K562 (cell line): ENCODE measurements around the gene CDK4. TPM values are rescaled to one million over a fixed set of nuclear protein-coding genes. Genes with fewer than 3 reads are reported as not detected.

Source experiments
- ARID1B ChIP-seq: fragments of 450-650 bp; IDR thresholded peaks from 2 replicates; pipeline ENCODE4 v1.6.1; 2016; ENCODE audit warnings: antibody characterized with exemption, mild to moderate bottlenecking, inconsistent platforms
- CCAR2 ChIP-seq: fragments of 200-400 bp; formaldehyde crosslinking; IDR thresholded peaks from 2 replicates; pipeline ENCODE4 v1.6.1; 2017; ENCODE audit warnings: mild to moderate bottlenecking, low read depth, low read length
- DACH1 ChIP-seq: fragments of 450-650 bp; IDR thresholded peaks from 2 replicates; pipeline ENCODE4 v1.6.1; 2018; ENCODE audit not compliant: partially characterized antibody
- FOXM1 ChIP-seq, 2 experiments: fragments of 450-650 bp in 1 of 2; sonication (generic) in 1 of 2; formaldehyde crosslinking in 1 of 2; IDR thresholded peaks; 2 replicates each; pipeline versions ENCODE4 v1.6.1 to v1.9.0; 2017 to 2022; ENCODE audit warnings: low read depth in 2 of 2, mild to moderate bottlenecking in 2 of 2, missing genetic modification reagents in 1 of 2, moderate library complexity in 1 of 2
- HIVEP1 ChIP-seq: fragments of 250-450 bp; sonication (Bioruptor Pico); IDR thresholded peaks from 2 replicates; pipeline ENCODE4 v1.4.0; 2020; ENCODE audit warnings: mild to moderate bottlenecking
- KLF16 ChIP-seq: IDR thresholded peaks from 2 replicates; pipeline ENCODE4 v1.6.1; 2016; ENCODE audit warnings: antibody characterized with exemption
- ZNF766 ChIP-seq: fragments of 200-800 bp; sonication (Bioruptor generic); conservative IDR thresholded peaks from 2 replicates; pipeline ENCODE4 v1.6.1; 2016; ENCODE audit warnings: missing genetic modification characterization, missing compliant biosample characterization
- ZZZ3 ChIP-seq: fragments of 450-650 bp; IDR thresholded peaks from 2 replicates; pipeline ENCODE4 v1.6.1; 2016; ENCODE audit warnings: antibody characterized with exemption, mild to moderate bottlenecking, moderate library complexity
- polyA plus RNA-seq, 8 experiments: library from polyadenylated mRNA; depleted of rRNA in 4 of 8; stranded (reverse) in 5 of 8; unstranded in 3 of 8; fragments of >200 nt; fragmentation: Nextera tagmentation in 2 of 8; fragmentation: Illumina TruSeq in 1 of 8; extraction: Ambion mirVana in 2 of 8; extraction: Trizol in 1 of 8; gene quantifications; 2 replicates each; pipeline versions ENCODE4 v1.2.1 to v1.2.3, GENCODE V29; 2011 to 2014; ENCODE audit warnings: inconsistent platforms in 1 of 8, missing spikeins in 1 of 8
- total RNA-seq, 7 experiments: library from RNA; depleted of rRNA in 6 of 7; stranded (reverse); fragments of >200 nt in 6 of 7; fragmentation: Illumina TruSeq in 2 of 7; extraction: Trizol in 2 of 7; gene quantifications; 2 replicates each; pipeline versions ENCODE4 v1.2.1 to v1.2.3, GENCODE V29; 2011 to 2021; ENCODE audit warnings: low replicate concordance in 1 of 7
- TF ChIP-seq, protein P1 (sequence below): fragments of 450-650 bp; IDR thresholded peaks from 2 replicates; pipeline ENCODE4 v1.6.1; 2017; ENCODE audit warnings: antibody characterized with exemption
- TF ChIP-seq, protein P2 (sequence below): sonication (generic); formaldehyde crosslinking; IDR thresholded peaks from 2 replicates; pipeline ENCODE4 v1.8.0; 2022; ENCODE audit warnings: mild to moderate bottlenecking, low read depth, missing genetic modification reagents
- TF ChIP-seq, protein P3 (sequence below): sonication (generic); formaldehyde crosslinking; IDR thresholded peaks from 2 replicates; pipeline ENCODE4 v1.8.1; 2022; ENCODE audit warnings: missing genetic modification reagents
- TF ChIP-seq, protein P4 (sequence below), 2 experiments: fragments of 450-650 bp in 1 of 2; sonication (generic) in 1 of 2; formaldehyde crosslinking in 1 of 2; IDR thresholded peaks; 2 replicates each; pipeline versions ENCODE4 v1.7.1 to v1.9.0; 2016 to 2022; ENCODE audit warnings: inconsistent platforms in 1 of 2, mild to moderate bottlenecking in 1 of 2, missing genetic modification reagents in 1 of 2

The CDK4 gene
- total and polyA plus RNA-seq, 9 of the 15 experiments (the other 6 are each of a cell fraction or from before 2014, with no cell fraction given): 37.8 to 436 (median 238) TPM

DNA sequence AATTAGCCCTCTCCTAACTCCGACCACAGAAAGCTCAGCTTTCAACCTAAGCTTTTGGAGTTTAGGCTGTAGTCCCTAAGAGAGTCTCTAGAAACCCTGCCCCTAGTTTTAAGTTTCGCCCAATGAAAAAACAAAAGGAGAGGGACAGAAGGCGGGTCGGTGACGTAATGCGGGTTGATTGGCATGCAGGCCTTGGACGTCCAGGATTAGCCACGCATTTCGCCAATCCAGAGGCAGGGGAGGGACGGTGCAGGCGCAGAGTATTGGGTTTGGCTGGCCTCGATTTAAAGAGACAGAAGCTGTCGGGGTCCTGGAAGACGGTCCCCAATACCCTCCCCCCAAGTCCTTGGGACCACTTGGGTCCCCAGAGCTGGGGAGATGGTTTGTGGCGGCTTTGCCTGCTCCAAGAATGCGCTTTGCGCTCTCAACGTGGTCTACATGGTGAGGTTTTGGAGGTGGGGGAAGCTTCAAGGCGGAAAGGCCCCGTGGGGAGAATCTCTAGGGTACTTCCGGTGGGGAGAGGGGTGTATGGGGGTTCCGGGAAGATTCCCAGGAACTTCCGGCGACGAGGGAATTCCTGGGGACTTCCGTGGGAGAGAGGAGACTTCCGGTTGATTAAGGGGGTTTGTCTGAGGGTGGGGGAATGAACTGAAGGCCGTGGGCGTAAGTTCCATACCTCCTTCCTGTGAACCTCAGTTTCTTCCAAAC lies 7.2 kb downstream of the CDK4 start, which contains the start of gene TSPAN31 (continued):
- TF ChIP-seq, protein P1, sequence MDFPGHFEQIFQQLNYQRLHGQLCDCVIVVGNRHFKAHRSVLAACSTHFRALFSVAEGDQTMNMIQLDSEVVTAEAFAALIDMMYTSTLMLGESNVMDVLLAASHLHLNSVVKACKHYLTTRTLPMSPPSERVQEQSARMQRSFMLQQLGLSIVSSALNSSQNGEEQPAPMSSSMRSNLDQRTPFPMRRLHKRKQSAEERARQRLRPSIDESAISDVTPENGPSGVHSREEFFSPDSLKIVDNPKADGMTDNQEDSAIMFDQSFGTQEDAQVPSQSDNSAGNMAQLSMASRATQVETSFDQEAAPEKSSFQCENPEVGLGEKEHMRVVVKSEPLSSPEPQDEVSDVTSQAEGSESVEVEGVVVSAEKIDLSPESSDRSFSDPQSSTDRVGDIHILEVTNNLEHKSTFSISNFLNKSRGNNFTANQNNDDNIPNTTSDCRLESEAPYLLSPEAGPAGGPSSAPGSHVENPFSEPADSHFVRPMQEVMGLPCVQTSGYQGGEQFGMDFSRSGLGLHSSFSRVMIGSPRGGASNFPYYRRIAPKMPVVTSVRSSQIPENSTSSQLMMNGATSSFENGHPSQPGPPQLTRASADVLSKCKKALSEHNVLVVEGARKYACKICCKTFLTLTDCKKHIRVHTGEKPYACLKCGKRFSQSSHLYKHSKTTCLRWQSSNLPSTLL: no peak
- TF ChIP-seq, protein P2, sequence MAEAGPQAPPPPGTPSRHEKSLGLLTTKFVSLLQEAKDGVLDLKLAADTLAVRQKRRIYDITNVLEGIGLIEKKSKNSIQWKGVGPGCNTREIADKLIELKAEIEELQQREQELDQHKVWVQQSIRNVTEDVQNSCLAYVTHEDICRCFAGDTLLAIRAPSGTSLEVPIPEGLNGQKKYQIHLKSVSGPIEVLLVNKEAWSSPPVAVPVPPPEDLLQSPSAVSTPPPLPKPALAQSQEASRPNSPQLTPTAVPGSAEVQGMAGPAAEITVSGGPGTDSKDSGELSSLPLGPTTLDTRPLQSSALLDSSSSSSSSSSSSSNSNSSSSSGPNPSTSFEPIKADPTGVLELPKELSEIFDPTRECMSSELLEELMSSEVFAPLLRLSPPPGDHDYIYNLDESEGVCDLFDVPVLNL (CRISPR knock-in tag): no peak
- TF ChIP-seq, protein P3, sequence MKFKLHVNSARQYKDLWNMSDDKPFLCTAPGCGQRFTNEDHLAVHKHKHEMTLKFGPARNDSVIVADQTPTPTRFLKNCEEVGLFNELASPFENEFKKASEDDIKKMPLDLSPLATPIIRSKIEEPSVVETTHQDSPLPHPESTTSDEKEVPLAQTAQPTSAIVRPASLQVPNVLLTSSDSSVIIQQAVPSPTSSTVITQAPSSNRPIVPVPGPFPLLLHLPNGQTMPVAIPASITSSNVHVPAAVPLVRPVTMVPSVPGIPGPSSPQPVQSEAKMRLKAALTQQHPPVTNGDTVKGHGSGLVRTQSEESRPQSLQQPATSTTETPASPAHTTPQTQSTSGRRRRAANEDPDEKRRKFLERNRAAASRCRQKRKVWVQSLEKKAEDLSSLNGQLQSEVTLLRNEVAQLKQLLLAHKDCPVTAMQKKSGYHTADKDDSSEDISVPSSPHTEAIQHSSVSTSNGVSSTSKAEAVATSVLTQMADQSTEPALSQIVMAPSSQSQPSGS (CRISPR knock-in tag): peak; percentile 73; the same call in 1 of the 2 replicates
- TF ChIP-seq, protein P4, sequence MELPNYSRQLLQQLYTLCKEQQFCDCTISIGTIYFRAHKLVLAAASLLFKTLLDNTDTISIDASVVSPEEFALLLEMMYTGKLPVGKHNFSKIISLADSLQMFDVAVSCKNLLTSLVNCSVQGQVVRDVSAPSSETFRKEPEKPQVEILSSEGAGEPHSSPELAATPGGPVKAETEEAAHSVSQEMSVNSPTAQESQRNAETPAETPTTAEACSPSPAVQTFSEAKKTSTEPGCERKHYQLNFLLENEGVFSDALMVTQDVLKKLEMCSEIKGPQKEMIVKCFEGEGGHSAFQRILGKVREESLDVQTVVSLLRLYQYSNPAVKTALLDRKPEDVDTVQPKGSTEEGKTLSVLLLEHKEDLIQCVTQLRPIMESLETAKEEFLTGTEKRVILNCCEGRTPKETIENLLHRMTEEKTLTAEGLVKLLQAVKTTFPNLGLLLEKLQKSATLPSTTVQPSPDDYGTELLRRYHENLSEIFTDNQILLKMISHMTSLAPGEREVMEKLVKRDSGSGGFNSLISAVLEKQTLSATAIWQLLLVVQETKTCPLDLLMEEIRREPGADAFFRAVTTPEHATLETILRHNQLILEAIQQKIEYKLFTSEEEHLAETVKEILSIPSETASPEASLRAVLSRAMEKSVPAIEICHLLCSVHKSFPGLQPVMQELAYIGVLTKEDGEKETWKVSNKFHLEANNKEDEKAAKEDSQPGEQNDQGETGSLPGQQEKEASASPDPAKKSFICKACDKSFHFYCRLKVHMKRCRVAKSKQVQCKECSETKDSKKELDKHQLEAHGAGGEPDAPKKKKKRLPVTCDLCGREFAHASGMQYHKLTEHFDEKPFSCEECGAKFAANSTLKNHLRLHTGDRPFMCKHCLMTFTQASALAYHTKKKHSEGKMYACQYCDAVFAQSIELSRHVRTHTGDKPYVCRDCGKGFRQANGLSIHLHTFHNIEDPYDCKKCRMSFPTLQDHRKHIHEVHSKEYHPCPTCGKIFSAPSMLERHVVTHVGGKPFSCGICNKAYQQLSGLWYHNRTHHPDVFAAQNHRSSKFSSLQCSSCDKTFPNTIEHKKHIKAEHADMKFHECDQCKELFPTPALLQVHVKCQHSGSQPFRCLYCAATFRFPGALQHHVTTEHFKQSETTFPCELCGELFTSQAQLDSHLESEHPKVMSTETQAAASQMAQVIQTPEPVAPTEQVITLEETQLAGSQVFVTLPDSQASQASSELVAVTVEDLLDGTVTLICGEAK (IDR thresholded peaks at IDR 0.05): peak; percentile 89
- TF ChIP-seq, protein P4 (CRISPR knock-in tag; IDR thresholded peaks at IDR 0.05): no peak
- TF ChIP-seq DACH1: no peak
- TF ChIP-seq FOXM1 (IDR thresholded peaks at IDR 0.05; ENCODE audit: low read depth): peak; percentile 45; the same call in 1 of the 2 replicates
- TF ChIP-seq FOXM1 (CRISPR knock-in tag; IDR thresholded peaks at IDR 0.05; ENCODE audit: low read depth): no peak
- TF ChIP-seq HIVEP1: no peak
- TF ChIP-seq KLF16: no peak
- no peak for TF ChIP-seq CCAR2
- no peak for TF ChIP-seq ZZZ3
- no peak for TF ChIP-seq ZNF766
- no peak for TF ChIP-seq ARID1B
